H1 (cell line): Measurements from ENCODE around the gene OR52E2. TPM values are rescaled to one million over a fixed set of nuclear protein-coding genes. Genes with fewer than 3 reads are reported as not detected.

ENCODE experiments used
- CTCF ChIA-PET: fragments of 300-600 bp; sonication (Branson Sonifier 250); formaldehyde crosslinking; loops from one replicate; lab custom pipeline; 2021; ENCODE audit not compliant: partially characterized antibody; lab: Charles Lee
- POLR2A ChIA-PET: fragments of 300-600 bp; sonication (Branson Sonifier 250); formaldehyde crosslinking; loops from one replicate; lab custom pipeline; 2021; ENCODE audit warnings: inconsistent platforms; ENCODE audit not compliant: partially characterized antibody; lab: Charles Lee
- DNase-seq, 2 experiments: peaks; one replicate each; pipeline versions ENCODE4 v3.0.0 to v3.0.0-alpha.2; 2010 to 2022; ENCODE audit warnings: low spot score in 2 of 2, low read depth in 1 of 2, mixed read lengths in 1 of 2
- FAIRE-seq: peaks from 2 replicates; lab custom pipeline; 2011; peaks lifted over from hg19 to GRCh38; lab: Jason Lieb, UNC
- H2AFZ ChIP-seq: 2 replicates; pipeline ENCODE4 v1.8.1; 2012; ENCODE audit warnings: low read length, inconsistent platforms
- H2AK5ac ChIP-seq: 2 replicates; pipeline ENCODE4 v1.6.1; 2013; ENCODE audit warnings: low read depth, low read length
- H2BK120ac ChIP-seq: replicated peaks from 2 replicates; pipeline ENCODE3; 2013; ENCODE audit warnings: low read depth, low read length, inconsistent platforms
- H2BK12ac ChIP-seq: 2 replicates; pipeline ENCODE4 v1.6.1; 2013; ENCODE audit warnings: low read depth, low read length
- H2BK15ac ChIP-seq: 2 replicates; pipeline ENCODE4 v1.6.1; 2013; ENCODE audit warnings: low read length
- H2BK20ac ChIP-seq: 2 replicates; pipeline ENCODE4 v1.6.1; 2013; ENCODE audit warnings: low read length
- H2BK5ac ChIP-seq: 2 replicates; pipeline ENCODE4 v1.6.1; 2013; ENCODE audit warnings: low read depth, low read length
- H3K14ac ChIP-seq: 2 replicates; pipeline ENCODE4 v1.6.1; 2013; ENCODE audit warnings: inconsistent platforms; ENCODE audit not compliant: insufficient read length
- H3K18ac ChIP-seq: 2 replicates; pipeline ENCODE4 v1.6.1; 2013; ENCODE audit warnings: low read length; ENCODE audit errors: extremely low read depth
- H3K23ac ChIP-seq: 2 replicates; pipeline ENCODE4 v1.6.1; 2013; ENCODE audit warnings: inconsistent platforms; ENCODE audit not compliant: insufficient read length
- H3K23me2 ChIP-seq: 2 replicates; pipeline ENCODE4 v1.6.1; 2013; ENCODE audit warnings: low read depth, low read length
- H3K27ac ChIP-seq: 2 replicates; pipeline ENCODE4 v1.6.1; 2011; ENCODE audit warnings: low read depth, low read length, inconsistent platforms
- H3K27me3 ChIP-seq, 4 experiments: replicated peaks in 1 of 4; 1 replicate in 1 of 4; 2 replicates in 3 of 4; pipeline versions ENCODE4 v1.6.1 to v1.8.1; 2011 to 2013; ENCODE audit warnings: low read length in 3 of 4, mild to moderate bottlenecking in 3 of 4, inconsistent platforms in 2 of 4, mixed read lengths in 2 of 4, moderate library complexity in 1 of 4; ENCODE audit not compliant: control insufficient read depth in 3 of 4, insufficient read depth in 3 of 4; ENCODE audit errors: extremely low read depth in 1 of 4
- H3K36me3 ChIP-seq, 4 experiments: 2 replicates each; pipeline versions ENCODE4 v1.6.1 to v1.8.1; 2011 to 2013; ENCODE audit warnings: mild to moderate bottlenecking in 4 of 4, low read length in 3 of 4, moderate library complexity in 2 of 4, control low read depth in 1 of 4, inconsistent platforms in 1 of 4; ENCODE audit not compliant: insufficient read depth in 4 of 4, control insufficient read depth in 2 of 4
- H3K4ac ChIP-seq: replicated peaks from 2 replicates; pipeline ENCODE3; 2013; ENCODE audit warnings: low read length, low read depth, mixed read lengths, inconsistent platforms; ENCODE audit not compliant: insufficient read length
- H3K4me1 ChIP-seq, 4 experiments: replicated peaks in 1 of 4; 1 replicate in 1 of 4; 2 replicates in 3 of 4; pipeline versions ENCODE4 v1.6.1 to v1.8.1; 2011 to 2013; ENCODE audit warnings: low read length in 3 of 4, inconsistent platforms in 2 of 4, mixed read lengths in 1 of 4; ENCODE audit not compliant: insufficient read depth in 4 of 4, control insufficient read depth in 3 of 4
- H3K4me2 ChIP-seq, 2 experiments: 2 replicates each; pipeline versions ENCODE4 v1.6.1 to v1.8.1; 2011 to 2013; ENCODE audit warnings: low read depth in 2 of 2, low read length in 2 of 2, control low read depth in 1 of 2, inconsistent platforms in 1 of 2, mild to moderate bottlenecking in 1 of 2; ENCODE audit not compliant: insufficient read depth in 1 of 2
- H3K4me3 ChIP-seq, 4 experiments: fragments of 200-600, 300-600 bp in 1 of 4; sonication (generic), shearing (Covaris generic), sonication (Bioruptor Twin) in 1 of 4; 2 replicates each; pipeline versions ENCODE4 v1.5.1 to v1.8.1; 2011 to 2016; ENCODE audit warnings: low read length in 4 of 4, low read depth in 3 of 4, control low read depth in 2 of 4, inconsistent platforms in 2 of 4, mild to moderate bottlenecking in 2 of 4, mixed read lengths in 1 of 4, moderate library complexity in 1 of 4; ENCODE audit not compliant: insufficient read depth in 2 of 4; ENCODE audit errors: extremely low read depth in 1 of 4
- H3K56ac ChIP-seq: replicated peaks from 2 replicates; pipeline ENCODE3; 2013; ENCODE audit warnings: low read depth, mild to moderate bottlenecking, mixed read lengths, low read length, inconsistent platforms; ENCODE audit not compliant: insufficient read length
- H3K79me1 ChIP-seq: 2 replicates; pipeline ENCODE4 v1.6.1; 2013; ENCODE audit warnings: low read depth, low read length, control low read depth
- H3K79me2 ChIP-seq, 2 experiments: 2 replicates each; pipeline versions ENCODE4 v1.6.1 to v1.8.1; 2012 to 2013; ENCODE audit warnings: low read length in 2 of 2, mild to moderate bottlenecking in 2 of 2, inconsistent platforms in 1 of 2; ENCODE audit not compliant: insufficient read depth in 2 of 2, control insufficient read depth in 1 of 2
- H3K9ac ChIP-seq, 4 experiments: replicated peaks in 1 of 4; 1 replicate in 1 of 4; 2 replicates in 3 of 4; pipeline versions ENCODE4 v1.6.1 to v1.8.1; 2011 to 2013; ENCODE audit warnings: low read depth in 3 of 4, low read length in 3 of 4, control low read depth in 2 of 4, mild to moderate bottlenecking in 2 of 4, moderate library complexity in 2 of 4, inconsistent platforms in 1 of 4; ENCODE audit errors: extremely low read depth in 1 of 4
- H3K9me3 ChIP-seq, 2 experiments: 2 replicates each; pipeline versions ENCODE4 v1.6.1 to v1.8.1; 2012 to 2013; ENCODE audit warnings: mild to moderate bottlenecking in 2 of 2, moderate library complexity in 2 of 2, control low read depth in 1 of 2, inconsistent platforms in 1 of 2, low read depth in 1 of 2, low read length in 1 of 2, mixed read lengths in 1 of 2; ENCODE audit not compliant: insufficient read depth in 2 of 2
- H4K20me1 ChIP-seq, 2 experiments: replicated peaks in 1 of 2; 2 replicates each; pipeline versions ENCODE3 to v1.8.1; 2011 to 2013; ENCODE audit warnings: inconsistent platforms in 2 of 2, low read length in 2 of 2, mild to moderate bottlenecking in 1 of 2; ENCODE audit not compliant: insufficient read depth in 2 of 2, control insufficient read depth in 1 of 2
- H4K5ac ChIP-seq: 2 replicates; pipeline ENCODE4 v1.6.1; 2013; ENCODE audit warnings: low read length, low read depth, mixed read lengths, inconsistent platforms; ENCODE audit not compliant: insufficient read length
- H4K8ac ChIP-seq: 2 replicates; pipeline ENCODE4 v1.8.0; 2013; ENCODE audit warnings: mild to moderate bottlenecking, moderate library complexity, low read length, inconsistent platforms; ENCODE audit not compliant: insufficient read depth; ENCODE audit errors: extremely low read depth
- H4K91ac ChIP-seq: replicated peaks from 2 replicates; pipeline ENCODE3; 2013; ENCODE audit warnings: low read length, mixed read lengths, inconsistent platforms; ENCODE audit not compliant: insufficient read length
- NANOG ChIP-seq: IDR thresholded peaks from 2 replicates; pipeline ENCODE4 v1.6.1; 2011; ENCODE audit warnings: low read length, low read depth, mild to moderate bottlenecking, inconsistent platforms; ENCODE audit not compliant: insufficient read depth, poor library complexity, severe bottlenecking
- SP4 ChIP-seq: IDR thresholded peaks from 2 replicates; pipeline ENCODE4 v1.6.1; 2012; ENCODE audit warnings: low read length, inconsistent platforms
- WGBS, 2 experiments: shearing (Covaris generic) in 1 of 2; methylation state at CpG; one replicate each; pipeline versions ENCODE4 v1.1.6 to v1.1.7; 2013 to 2015; ENCODE audit warnings: low lambda C conversion rate in 2 of 2, mixed read lengths in 2 of 2, inconsistent platforms in 1 of 2, low coverage in 1 of 2, missing lambda C conversion rate in 1 of 2; ENCODE audit not compliant: insufficient replicate concordance in 2 of 2, insufficient coverage in 1 of 2, insufficient read length in 1 of 2; ENCODE audit errors: extremely low coverage in 1 of 2, missing lambda C conversion rate in 1 of 2; 5-methylcytosine and 5-hydroxymethylcytosine counted together
- polyA plus RNA-seq, 7 experiments: library from polyadenylated mRNA; depleted of rRNA in 3 of 7; stranded (reverse) in 5 of 7; unstranded in 2 of 7; fragments of >200 nt in 5 of 7; fragments of 200-250 nt in 2 of 7; gene quantifications; 1 replicate in 5 of 7; 2 replicates in 1 of 7; 4 replicates in 1 of 7; pipeline versions ENCODE4 v1.2.1 to v1.2.3, GENCODE V29; 2011 to 2013; ENCODE audit warnings: missing spikeins in 2 of 7, mixed read lengths in 2 of 7
- total RNA-seq: library from RNA; stranded (reverse); fragmentation: NEBNext Ultra II Directional; extraction: Animal tissue kit (Norgen Biotek cat#: 25700); gene quantifications from 2 replicates; pipeline ENCODE4 v1.2.1, GENCODE V29; 2021

OR52E2 gene
- total and polyA plus RNA-seq, 2 of the 8 experiments (the other 6 are each of a cell fraction or from before 2014, with no cell fraction given) = not detected

DNA sequence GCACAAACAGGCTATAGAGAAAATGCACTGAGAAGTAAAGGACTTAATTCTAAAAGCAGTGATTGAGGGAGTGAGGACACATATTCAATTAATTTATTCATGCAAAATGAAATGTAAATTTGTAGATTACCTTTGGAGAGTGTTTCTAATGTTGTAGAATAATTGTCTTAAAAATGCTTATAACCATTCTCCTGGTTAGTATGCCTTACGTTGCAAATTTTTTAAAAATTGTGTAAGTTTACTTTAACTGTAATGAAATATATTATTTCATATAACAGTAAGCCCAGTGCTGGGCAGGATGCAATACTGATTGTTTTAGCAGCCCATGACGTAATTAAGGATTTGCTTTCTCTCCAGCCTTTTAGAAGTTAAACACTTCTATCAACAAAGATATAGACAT lies 36.6 kb upstream of the OR52E2 start:
- H2BK15ac ChIP-seq = no peak overlapping the region
- H2BK5ac ChIP-seq = no peak overlapping the region
- no peak overlapping the region for H3K18ac ChIP-seq
- no peak overlapping the region for H3K9ac ChIP-seq
- no peaks in the 10 kb centered on the region for H3K27me3 ChIP-seq
- WGBS, 2 experiments = 93% methylated on average over 2 of the region's 2 CpGs; no CpG with 5 or more reads in 1 of the 2 experiments
- H2AK5ac ChIP-seq = no peak overlapping the region
- H4K91ac ChIP-seq = no peak overlapping the region
- H3K4ac ChIP-seq = no peak overlapping the region
- no peak for DNase-seq
- no peak overlapping the region for H3K14ac ChIP-seq
- no peak overlapping the region for H3K4me2 ChIP-seq
- no peak overlapping the region for H3K56ac ChIP-seq
- no peak overlapping the region for H2AFZ ChIP-seq
- H3K27ac ChIP-seq = no peak overlapping the region
- ChIA-PET POLR2A (no interaction called here), CTCF (no interaction called here)
- no peaks in the 10 kb centered on the region for H3K36me3 ChIP-seq
- H3K79me1 ChIP-seq = no peaks in the 10 kb centered on the region
- H3K23me2 ChIP-seq = no peaks in the 10 kb centered on the region
- no peak overlapping the region for H2BK12ac ChIP-seq
- H3K23ac ChIP-seq = no peak overlapping the region
- FAIRE-seq = no peak
- H3K4me1 ChIP-seq = no peaks in the 10 kb centered on the region
- H4K5ac ChIP-seq = no peak overlapping the region
- no peak overlapping the region for H2BK120ac ChIP-seq
- H4K8ac ChIP-seq = no peak overlapping the region
- H2BK20ac ChIP-seq = no peak overlapping the region
- H3K79me2 ChIP-seq = no peaks in the 10 kb centered on the region
- H3K4me3 ChIP-seq = no peak overlapping the region
- H4K20me1 ChIP-seq = no peaks in the 10 kb centered on the region
- no peaks in the 10 kb centered on the region for H3K9me3 ChIP-seq
- TF ChIP-seq NANOG (no peak), SP4 (no peak)
